ENCODE data around the gene ASS1. TPM values are rescaled to one million over a fixed set of nuclear protein-coding genes. Genes with fewer than 3 reads are reported as not detected.

ASS1 gene
- total RNA-seq, 1 donor from 2014 or later, result 117 TPM

GRCh38 chr9:130499804-130500263 lies 55.1 kb downstream of the ASS1 start:
- no peak overlapping the region for H2AFZ ChIP-seq (ENCODE audit: low read depth, low read length)
- DNase-seq (ENCODE audit: low read depth), result no peak
- no peak overlapping the region for H3K4me3 ChIP-seq (ENCODE audit: insufficient read depth, low read depth, low read length)
- H3K27me3 ChIP-seq (ENCODE audit: insufficient read depth, low read length), result peaks cover 4% of the 10 kb centered on the region
- no peak for FAIRE-seq
- no peaks in the 10 kb centered on the region for H3K4me1 ChIP-seq (ENCODE audit: insufficient read depth, low read length)
- peaks cover 7% of the 10 kb centered on the region for H3K9me3 ChIP-seq (ENCODE audit: insufficient read depth, low read depth, low read length)
- H3K9me3 Mint-ChIP-seq (ENCODE audit: unreplicated experiment), result peaks cover 6% of the 10 kb centered on the region
- H3K27ac Mint-ChIP-seq (ENCODE audit: unreplicated experiment), result no peak overlapping the region
- H4K20me1 ChIP-seq (ENCODE audit: insufficient read depth, low read length), result no peaks in the 10 kb centered on the region
- H3K36me3 ChIP-seq (ENCODE audit: insufficient read depth, low read length), result no peaks in the 10 kb centered on the region
- no peak overlapping the region for H3K4me2 ChIP-seq (ENCODE audit: low read length)
- H3K79me2 ChIP-seq (ENCODE audit: insufficient read depth, low read length), result no peaks in the 10 kb centered on the region
- H3K4me1 Mint-ChIP-seq (ENCODE audit: low read depth, unreplicated experiment), result no peaks in the 10 kb centered on the region
- H3K27ac ChIP-seq (ENCODE audit: low read depth, low read length), result no peak overlapping the region
- H3K27me3 Mint-ChIP-seq (ENCODE audit: low read depth, unreplicated experiment), result peaks cover 10% of the 10 kb centered on the region
- no peak overlapping the region for H3K9ac ChIP-seq (ENCODE audit: low read length)
- TF ChIP-seq CTCF (IDR thresholded peaks at IDR 0.05; ENCODE audit: insufficient read depth, low read depth, low read length) (no peak), EZH2 (IDR thresholded peaks at IDR 0.05; ENCODE audit: insufficient read depth, low read length) (no peak)
- H3K4me3 Mint-ChIP-seq (ENCODE audit: unreplicated experiment), result no peak overlapping the region
- peaks cover 37% of the 10 kb centered on the region for H3K36me3 Mint-ChIP-seq (ENCODE audit: low read depth, unreplicated experiment)

- Histone ChIP-seq H4K20me1 (ENCODE audit: insufficient read depth, low read length) (no peaks in the 10 kb centered on the region), H3K4me1 (ENCODE audit: insufficient read depth, low read length) (no peaks in the 10 kb centered on the region), H3K4me3 (ENCODE audit: insufficient read depth, low read depth, low read length) (no peak overlapping the region), H3K4me2 (ENCODE audit: low read length) (no peak overlapping the region), H3K79me2 (ENCODE audit: insufficient read depth, low read length) (no peaks in the 10 kb centered on the region), H3K9ac (ENCODE audit: low read length) (no peak overlapping the region), H3K36me3 (ENCODE audit: insufficient read depth, low read length) (no peaks in the 10 kb centered on the region), H3K27me3 (ENCODE audit: insufficient read depth, low read length) (peaks cover 4% of the 10 kb centered on the region), H3K27ac (ENCODE audit: low read depth, low read length) (no peak overlapping the region), H2AFZ (ENCODE audit: low read depth, low read length) (no peak overlapping the region), H3K9me3 (ENCODE audit: insufficient read depth, low read depth, low read length) (peaks cover 3% of the 10 kb centered on the region)
- Mint-ChIP-seq H3K9me3 (ENCODE audit: unreplicated experiment) (peaks cover 3% of the 10 kb centered on the region), H3K27ac (ENCODE audit: unreplicated experiment) (no peak overlapping the region), H3K36me3 (ENCODE audit: low read depth, unreplicated experiment) (peaks cover 32% of the 10 kb centered on the region), H3K4me3 (ENCODE audit: unreplicated experiment) (no peak overlapping the region), H3K27me3 (ENCODE audit: low read depth, unreplicated experiment) (peaks cover 10% of the 10 kb centered on the region), H3K4me1 (ENCODE audit: low read depth, unreplicated experiment) (no peaks in the 10 kb centered on the region)
- no peak for DNase-seq (ENCODE audit: low read depth)
- no peak for FAIRE-seq
- TF ChIP-seq CTCF (IDR thresholded peaks at IDR 0.05; ENCODE audit: insufficient read depth, low read depth, low read length) (no peak), EZH2 (IDR thresholded peaks at IDR 0.05; ENCODE audit: insufficient read depth, low read length) (no peak)
These were observed 55.8 kb downstream of the ASS1 start for GRCh38 chr9:130500340-130501180.

- Histone ChIP-seq H3K9me3 (ENCODE audit: insufficient read depth, low read depth, low read length) (no peaks in the 10 kb centered on the region), H3K4me3 (ENCODE audit: insufficient read depth, low read depth, low read length) (no peak overlapping the region), H3K9ac (ENCODE audit: low read length) (no peak overlapping the region), H3K36me3 (ENCODE audit: insufficient read depth, low read length) (no peaks in the 10 kb centered on the region), H2AFZ (ENCODE audit: low read depth, low read length) (no peak overlapping the region), H4K20me1 (ENCODE audit: insufficient read depth, low read length) (no peaks in the 10 kb centered on the region), H3K4me2 (ENCODE audit: low read length) (no peak overlapping the region), H3K27me3 (ENCODE audit: insufficient read depth, low read length) (peaks cover 4% of the 10 kb centered on the region), H3K27ac (ENCODE audit: low read depth, low read length) (no peak overlapping the region), H3K4me1 (ENCODE audit: insufficient read depth, low read length) (no peaks in the 10 kb centered on the region), H3K79me2 (ENCODE audit: insufficient read depth, low read length) (no peaks in the 10 kb centered on the region)
- no peak overlapping the region for H3K27ac Mint-ChIP-seq (ENCODE audit: unreplicated experiment)
- H3K27me3 Mint-ChIP-seq (ENCODE audit: low read depth, unreplicated experiment), result peaks cover 10% of the 10 kb centered on the region
- TF ChIP-seq EZH2 (IDR thresholded peaks at IDR 0.05; ENCODE audit: insufficient read depth, low read length), result no peak
- H3K4me1 Mint-ChIP-seq (ENCODE audit: low read depth, unreplicated experiment), result no peaks in the 10 kb centered on the region
- H3K9me3 Mint-ChIP-seq (ENCODE audit: unreplicated experiment), result no peaks in the 10 kb centered on the region
- no peak for FAIRE-seq
- H3K36me3 Mint-ChIP-seq (ENCODE audit: low read depth, unreplicated experiment), result peaks cover 27% of the 10 kb centered on the region
- H3K4me3 Mint-ChIP-seq (ENCODE audit: unreplicated experiment), result no peak overlapping the region
- no peak for DNase-seq (ENCODE audit: low read depth)
These were observed 56.9 kb downstream of the ASS1 start for GRCh38 chr9:130501639-130502038.

Measured in astrocyte (in vitro differentiated cells and primary cell).